ENCODE measurements around the gene IRF2BPL.

DNA sequence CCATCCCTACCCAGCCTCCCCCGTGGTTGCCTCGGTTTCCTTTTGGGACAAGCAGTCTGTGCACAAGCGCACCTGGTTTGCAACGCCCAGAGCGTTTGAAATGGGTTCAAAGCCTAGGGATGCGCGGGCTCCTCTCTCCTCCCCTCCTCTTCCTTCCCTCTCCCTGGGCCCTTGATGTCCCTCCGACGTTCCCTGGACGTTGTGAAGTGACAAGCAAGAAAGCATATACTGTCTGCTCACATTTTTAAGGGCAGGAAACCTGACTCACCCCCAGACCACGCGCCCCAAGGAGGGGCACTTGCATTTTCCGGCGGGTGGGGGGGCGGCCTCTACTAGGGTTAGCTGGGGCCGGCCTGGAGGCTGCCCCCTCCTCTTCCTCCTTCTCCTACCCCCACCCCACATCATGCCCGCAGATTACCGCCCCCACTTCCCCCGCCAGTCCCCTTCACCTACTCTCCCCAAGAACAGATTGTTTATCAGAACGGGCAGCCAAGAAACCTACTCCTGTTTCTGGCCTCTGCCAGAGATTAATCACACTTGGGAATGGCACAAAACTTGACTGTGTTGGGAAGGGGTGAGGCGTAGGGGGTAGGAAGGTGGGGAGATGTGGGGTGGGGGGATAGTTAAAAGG is 9.5 kb upstream of the IRF2BPL start:
- TF ChIP-seq, protein P1, sequence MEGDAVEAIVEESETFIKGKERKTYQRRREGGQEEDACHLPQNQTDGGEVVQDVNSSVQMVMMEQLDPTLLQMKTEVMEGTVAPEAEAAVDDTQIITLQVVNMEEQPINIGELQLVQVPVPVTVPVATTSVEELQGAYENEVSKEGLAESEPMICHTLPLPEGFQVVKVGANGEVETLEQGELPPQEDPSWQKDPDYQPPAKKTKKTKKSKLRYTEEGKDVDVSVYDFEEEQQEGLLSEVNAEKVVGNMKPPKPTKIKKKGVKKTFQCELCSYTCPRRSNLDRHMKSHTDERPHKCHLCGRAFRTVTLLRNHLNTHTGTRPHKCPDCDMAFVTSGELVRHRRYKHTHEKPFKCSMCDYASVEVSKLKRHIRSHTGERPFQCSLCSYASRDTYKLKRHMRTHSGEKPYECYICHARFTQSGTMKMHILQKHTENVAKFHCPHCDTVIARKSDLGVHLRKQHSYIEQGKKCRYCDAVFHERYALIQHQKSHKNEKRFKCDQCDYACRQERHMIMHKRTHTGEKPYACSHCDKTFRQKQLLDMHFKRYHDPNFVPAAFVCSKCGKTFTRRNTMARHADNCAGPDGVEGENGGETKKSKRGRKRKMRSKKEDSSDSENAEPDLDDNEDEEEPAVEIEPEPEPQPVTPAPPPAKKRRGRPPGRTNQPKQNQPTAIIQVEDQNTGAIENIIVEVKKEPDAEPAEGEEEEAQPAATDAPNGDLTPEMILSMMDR (IDR thresholded peaks at IDR 0.05): no peak
- TF ChIP-seq EZH2 (IDR thresholded peaks at IDR 0.05) (peak; percentile 11), EZH2phosphoT487 (IDR thresholded peaks at IDR 0.05) (no peak)
